ENCODE measurements around the gene FCSK. TPM values are rescaled to one million over a fixed set of nuclear protein-coding genes. Genes with fewer than 3 reads are reported as not detected.

Gene FCSK
- total and polyA plus RNA-seq, 2 of the 13 experiments (the other 11 are each of a cell fraction or from before 2014, with no cell fraction given), result 9.1 to 19.2 TPM

GRCh38 chr16:70440009-70440692, 14.2 kb upstream of the FCSK start (continued):
- TF ChIP-seq ZNF281 (CRISPR knock-in tag; IDR thresholded peaks at IDR 0.05; ENCODE audit: borderline replicate concordance) (no peak), MXD3 (CRISPR knock-in tag; IDR thresholded peaks at IDR 0.05) (no peak), ZNF251 (CRISPR knock-in tag; IDR thresholded peaks at IDR 0.05) (no peak), FOXP1 (IDR thresholded peaks at IDR 0.05) (no peak), FOXP1 (CRISPR knock-in tag; IDR thresholded peaks at IDR 0.05) (no peak), MXD4 (CRISPR knock-in tag; IDR thresholded peaks at IDR 0.05) (no peak), MLXIP (CRISPR knock-in tag; IDR thresholded peaks at IDR 0.05; ENCODE audit: borderline replicate concordance) (no peak), KDM2A (CRISPR knock-in tag; IDR thresholded peaks at IDR 0.05; ENCODE audit: borderline replicate concordance, low read depth) (no peak), MLX (CRISPR knock-in tag; IDR thresholded peaks at IDR 0.05) (no peak), NFYB (CRISPR knock-in tag; IDR thresholded peaks at IDR 0.05) (no peak), ATRX (CRISPR knock-in tag; IDR thresholded peaks at IDR 0.05; ENCODE audit: borderline replicate concordance) (no peak), AHR (CRISPR knock-in tag; IDR thresholded peaks at IDR 0.05) (no peak), BHLHE40 (IDR thresholded peaks at IDR 0.05; ENCODE audit: low read length) (no peak), CC2D1A (CRISPR knock-in tag; IDR thresholded peaks at IDR 0.05) (no peak), ZNF207 (IDR thresholded peaks at IDR 0.05; ENCODE audit: borderline replicate concordance) (no peak)
- TF ChIP-seq, protein P1, sequence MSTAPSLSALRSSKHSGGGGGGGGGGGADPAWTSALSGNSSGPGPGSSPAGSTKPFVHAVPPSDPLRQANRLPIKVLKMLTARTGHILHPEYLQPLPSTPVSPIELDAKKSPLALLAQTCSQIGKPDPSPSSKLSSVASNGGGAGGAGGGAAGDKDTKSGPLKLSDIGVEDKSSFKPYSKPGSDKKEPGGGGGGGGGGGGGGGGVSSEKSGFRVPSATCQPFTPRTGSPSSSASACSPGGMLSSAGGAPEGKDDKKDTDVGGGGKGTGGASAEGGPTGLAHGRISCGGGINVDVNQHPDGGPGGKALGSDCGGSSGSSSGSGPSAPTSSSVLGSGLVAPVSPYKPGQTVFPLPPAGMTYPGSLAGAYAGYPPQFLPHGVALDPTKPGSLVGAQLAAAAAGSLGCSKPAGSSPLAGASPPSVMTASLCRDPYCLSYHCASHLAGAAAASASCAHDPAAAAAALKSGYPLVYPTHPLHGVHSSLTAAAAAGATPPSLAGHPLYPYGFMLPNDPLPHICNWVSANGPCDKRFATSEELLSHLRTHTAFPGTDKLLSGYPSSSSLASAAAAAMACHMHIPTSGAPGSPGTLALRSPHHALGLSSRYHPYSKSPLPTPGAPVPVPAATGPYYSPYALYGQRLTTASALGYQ (CRISPR knock-in tag; IDR thresholded peaks at IDR 0.05), result no peak
- TF ChIP-seq, protein P2, sequence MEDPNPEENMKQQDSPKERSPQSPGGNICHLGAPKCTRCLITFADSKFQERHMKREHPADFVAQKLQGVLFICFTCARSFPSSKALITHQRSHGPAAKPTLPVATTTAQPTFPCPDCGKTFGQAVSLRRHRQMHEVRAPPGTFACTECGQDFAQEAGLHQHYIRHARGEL (CRISPR knock-in tag; IDR thresholded peaks at IDR 0.05), result no peak
- TF ChIP-seq, protein P3, sequence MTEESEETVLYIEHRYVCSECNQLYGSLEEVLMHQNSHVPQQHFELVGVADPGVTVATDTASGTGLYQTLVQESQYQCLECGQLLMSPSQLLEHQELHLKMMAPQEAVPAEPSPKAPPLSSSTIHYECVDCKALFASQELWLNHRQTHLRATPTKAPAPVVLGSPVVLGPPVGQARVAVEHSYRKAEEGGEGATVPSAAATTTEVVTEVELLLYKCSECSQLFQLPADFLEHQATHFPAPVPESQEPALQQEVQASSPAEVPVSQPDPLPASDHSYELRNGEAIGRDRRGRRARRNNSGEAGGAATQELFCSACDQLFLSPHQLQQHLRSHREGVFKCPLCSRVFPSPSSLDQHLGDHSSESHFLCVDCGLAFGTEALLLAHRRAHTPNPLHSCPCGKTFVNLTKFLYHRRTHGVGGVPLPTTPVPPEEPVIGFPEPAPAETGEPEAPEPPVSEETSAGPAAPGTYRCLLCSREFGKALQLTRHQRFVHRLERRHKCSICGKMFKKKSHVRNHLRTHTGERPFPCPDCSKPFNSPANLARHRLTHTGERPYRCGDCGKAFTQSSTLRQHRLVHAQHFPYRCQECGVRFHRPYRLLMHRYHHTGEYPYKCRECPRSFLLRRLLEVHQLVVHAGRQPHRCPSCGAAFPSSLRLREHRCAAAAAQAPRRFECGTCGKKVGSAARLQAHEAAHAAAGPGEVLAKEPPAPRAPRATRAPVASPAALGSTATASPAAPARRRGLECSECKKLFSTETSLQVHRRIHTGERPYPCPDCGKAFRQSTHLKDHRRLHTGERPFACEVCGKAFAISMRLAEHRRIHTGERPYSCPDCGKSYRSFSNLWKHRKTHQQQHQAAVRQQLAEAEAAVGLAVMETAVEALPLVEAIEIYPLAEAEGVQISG (CRISPR knock-in tag; IDR thresholded peaks at IDR 0.05), result no peak

Measured in HepG2 (cell line).